A673 (cell line): Measurements from ENCODE around the gene CFAP92.

ENCODE experiments used
- CTCF ChIP-seq: fragments of 300-800, 200-600 bp; sonication (generic); conservative IDR thresholded peaks from 2 replicates; pipeline ENCODE4 v1.5.1; 2017; ENCODE audit warnings: low read depth, mild to moderate bottlenecking, antibody characterized with exemption, low read length, moderate library complexity, mixed read lengths
- EZH2 ChIP-seq: fragments of 200-600 bp; sonication (generic); IDR thresholded peaks from 2 replicates; pipeline ENCODE4 v1.6.1; 2017; ENCODE audit warnings: borderline replicate concordance, low read depth, mild to moderate bottlenecking, mixed read lengths, antibody characterized with exemption, low read length; ENCODE audit not compliant: poor library complexity, severe bottlenecking

GRCh38 chr3:129038121-129038855 lies 44.4 kb upstream of the CFAP92 start:
- TF ChIP-seq CTCF, result no peak
- no peak for TF ChIP-seq EZH2
